Fibroblast of skin of abdomen (primary cell): Measurements from ENCODE around the gene MMP25.
"Not testable (repeated sequence)": the region's sequence is repeated elsewhere in the genome, so short reads cannot be mapped to it uniquely, and the experiment has no call there.

Source experiments
- DNase-seq: peaks from one replicate; pipeline ENCODE4 v3.0.0-alpha.2; 2013

Gene MMP25

GRCh38 chr16:3030222-3031212 lies 15.8 kb upstream of the MMP25 start:
- DNase-seq = no peak

GRCh38 chr16:3032624-3033023 lies 13.7 kb upstream of the MMP25 start:
- DNase-seq = no peak

- no peak for DNase-seq
Measured at GRCh38 chr16:3035289-3035971, 10.9 kb upstream of the MMP25 start.

GRCh38 chr16:3035972-3036725 lies 10.2 kb upstream of the MMP25 start:
- DNase-seq = no peak

- no peak for DNase-seq
Measured at GRCh38 chr16:3036726-3037315, 9.5 kb upstream of the MMP25 start, which contains the start of gene BICDL2. BICDL2 (minus strand) TSS chr16:3036944; CDS start chr16:3035496, 1,448 bp downstream.

- no peak for DNase-seq
Measured at GRCh38 chr16:3038256-3038655, 8.1 kb upstream of the MMP25 start.

- no peak for DNase-seq
Measured at GRCh38 chr16:3038896-3039295, 7.5 kb upstream of the MMP25 start.

GRCh38 chr16:3042376-3042775 lies 4.0 kb upstream of the MMP25 start:
- DNase-seq = no peak

GRCh38 chr16:3044708-3045107 lies 1.7 kb upstream of the MMP25 start:
- DNase-seq = no peak

GRCh38 chr16:3046641-3047386 lies 453 bp downstream of the MMP25 start:
- DNase-seq = no peak

- no peak for DNase-seq
Measured at GRCh38 chr16:3047387-3047720, 993 bp downstream of the MMP25 start.

- DNase-seq = no peak
Measured at GRCh38 chr16:3049921-3050481, 3.6 kb downstream of the MMP25 start.

GRCh38 chr16:3050487-3050886 lies 4.1 kb downstream of the MMP25 start:
- DNase-seq = no peak

GRCh38 chr16:3051009-3051408 lies 4.6 kb downstream of the MMP25 start:
- DNase-seq = no peak

- DNase-seq = no peak
Measured at GRCh38 chr16:3051494-3051893, 5.1 kb downstream of the MMP25 start.

GRCh38 chr16:3052571-3053329 lies 6.4 kb downstream of the MMP25 start:
- DNase-seq = not testable (repeated sequence)

- not testable (repeated sequence) for DNase-seq
Measured at GRCh38 chr16:3053330-3053710, 7.0 kb downstream of the MMP25 start.

- no peak for DNase-seq
Measured at GRCh38 chr16:3054965-3055733, 8.8 kb downstream of the MMP25 start.

GRCh38 chr16:3055734-3056115 lies 9.4 kb downstream of the MMP25 start:
- not testable (repeated sequence) for DNase-seq
